Subcutaneous adipose tissue (tissue), 4 donors: ENCODE results near the gene CLASP1. TPM values are rescaled to one million over a fixed set of nuclear protein-coding genes. Genes with fewer than 3 reads are reported as not detected.

Experiments used
- CTCF ChIP-seq: fragments of 450-650 bp; IDR thresholded peaks from one replicate; pipeline ENCODE4 v1.5.1; 2016; ENCODE audit warnings: low read depth, mild to moderate bottlenecking, control low read depth, antibody characterized with exemption, moderate library complexity
- total RNA-seq, 4 donors: library from RNA; depleted of rRNA; stranded (reverse); fragments of >200 nt; gene quantifications; one replicate each; pipeline ENCODE4 v1.1.0, GENCODE V29; 2016

Gene CLASP1
- total RNA-seq, 4 donors from 2014 or later, result 94.0 to 166 (median 112) TPM

GRCh38 chr2:121524685-121525425 lies 124.4 kb downstream of the CLASP1 start:
- TF ChIP-seq CTCF, result no peak

- no peak for TF ChIP-seq CTCF
Observed at GRCh38 chr2:121521359-121521758, 127.9 kb downstream of the CLASP1 start.

DNA sequence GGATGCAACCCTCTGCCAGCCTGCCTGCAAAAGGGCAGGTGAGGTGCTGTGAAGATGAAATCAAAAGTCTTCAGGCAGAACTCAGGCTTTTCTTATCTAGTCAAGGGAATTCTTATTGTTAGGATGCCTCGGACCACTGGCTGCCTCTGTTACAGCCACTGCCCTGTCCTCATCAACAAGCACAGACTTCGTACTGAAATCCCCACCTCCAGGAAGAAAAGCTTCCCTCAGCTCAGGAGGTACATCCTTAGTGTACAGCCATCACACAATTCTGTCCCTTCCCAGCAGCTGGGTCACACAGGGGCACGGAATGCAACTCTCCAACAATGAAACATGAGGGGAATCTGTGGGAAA lies 128.6 kb downstream of the CLASP1 start:
- no peak for TF ChIP-seq CTCF

DNA sequence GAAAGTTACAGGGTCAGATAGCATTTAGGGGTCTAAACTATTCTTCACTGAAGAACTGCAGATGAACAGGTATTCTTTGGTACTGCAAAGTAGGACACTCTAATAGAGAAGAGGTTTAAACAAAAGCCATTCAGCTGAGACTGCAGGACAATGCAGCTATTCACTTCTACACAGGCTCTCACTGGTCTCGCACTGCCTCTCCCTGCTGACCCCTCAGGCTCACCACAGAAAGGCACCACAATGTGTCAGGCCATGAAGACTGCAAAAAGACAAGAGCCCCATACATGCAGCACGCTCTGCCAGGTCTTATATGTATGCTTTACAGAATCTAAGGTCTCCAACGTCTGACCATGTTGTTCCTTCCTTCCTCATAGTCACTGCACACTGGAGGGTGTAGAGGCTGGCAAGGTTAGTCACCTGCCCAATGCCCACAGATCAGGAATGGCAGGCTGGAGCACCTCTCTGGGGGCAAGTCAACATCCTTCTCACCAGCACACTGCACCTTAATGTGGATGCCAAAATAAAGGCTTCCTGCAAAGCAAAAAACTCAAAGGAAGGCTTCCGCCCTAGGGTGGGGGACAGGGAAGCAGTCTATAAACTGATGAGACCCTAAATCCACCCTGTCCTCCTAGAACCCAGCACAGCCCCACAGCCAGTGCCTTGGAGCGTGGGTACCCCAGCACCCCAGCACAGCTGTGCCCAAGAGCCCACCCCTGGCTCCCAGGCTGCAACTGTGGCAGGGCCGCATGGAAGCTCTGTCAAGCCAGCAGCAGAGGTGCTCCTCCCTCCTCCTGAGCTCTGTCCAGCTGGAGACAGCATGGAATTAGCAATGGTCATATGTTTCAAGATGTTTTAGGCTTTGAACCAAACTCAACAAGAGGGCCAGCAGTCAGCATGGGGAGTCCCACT lies 129.3 kb downstream of the CLASP1 start:
- no peak for TF ChIP-seq CTCF

- TF ChIP-seq CTCF, result no peak
Observed at GRCh38 chr2:121519153-121519552, 130.1 kb downstream of the CLASP1 start.

DNA sequence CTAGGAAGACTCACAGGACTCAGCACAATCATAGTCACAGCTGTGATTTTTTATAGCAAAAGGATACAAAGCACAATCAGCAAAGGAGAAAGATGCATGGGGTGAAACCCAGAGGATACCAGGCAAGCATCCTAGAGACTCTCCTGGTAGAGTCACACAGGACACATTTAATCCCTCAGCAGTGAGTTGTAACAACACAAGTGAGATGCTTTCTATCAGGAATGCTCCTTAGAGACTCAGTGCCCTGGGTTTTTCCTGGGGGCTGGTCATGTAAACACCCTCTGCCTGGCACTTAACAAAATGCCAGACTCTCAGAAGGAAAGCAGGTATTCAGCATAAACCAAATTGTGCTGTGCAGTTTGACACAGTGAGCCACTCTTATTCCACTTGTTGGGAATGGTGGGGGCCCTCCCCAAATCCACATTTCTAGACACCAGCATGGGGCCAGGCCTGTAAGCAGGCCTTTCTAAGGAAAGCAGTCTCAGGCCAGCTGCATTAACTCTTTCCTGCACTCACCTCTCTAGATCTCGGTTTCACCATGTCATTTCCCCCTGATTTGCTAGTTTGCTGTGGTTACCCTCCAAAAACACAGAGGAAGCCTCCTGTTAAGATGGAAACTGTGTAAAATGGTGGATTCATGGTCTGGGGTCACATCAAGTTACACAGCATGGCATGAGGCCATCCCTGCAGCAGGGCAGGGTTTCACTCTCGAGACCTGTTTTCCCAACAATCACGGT lies 135.5 kb downstream of the CLASP1 start:
- TF ChIP-seq CTCF, result no peak

DNA sequence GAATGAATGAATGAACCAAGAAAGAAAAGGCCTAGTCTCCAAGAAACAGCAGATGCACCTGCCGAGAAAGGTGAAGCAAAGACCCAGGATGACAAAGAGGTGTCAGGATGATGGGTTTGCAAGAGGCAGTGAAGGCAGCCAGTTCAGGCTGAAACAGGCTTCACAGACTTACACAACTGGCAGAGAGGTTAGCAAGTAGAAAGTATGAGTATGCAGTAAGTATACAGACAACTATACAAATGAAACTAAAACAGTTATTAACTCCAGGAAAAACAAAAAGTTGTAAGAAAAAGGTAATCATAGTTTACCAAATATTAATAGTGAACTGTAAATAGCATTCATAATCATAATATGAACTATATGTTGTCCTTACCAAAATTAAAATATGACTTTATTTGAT lies 138.4 kb downstream of the CLASP1 start:
- TF ChIP-seq CTCF, result no peak
